ENCODE results near the gene COX10.
"Not testable (repeated sequence)": the region's sequence is repeated elsewhere in the genome, so short reads cannot be mapped to it uniquely, and the experiment has no call there.

The COX10 gene

DNA sequence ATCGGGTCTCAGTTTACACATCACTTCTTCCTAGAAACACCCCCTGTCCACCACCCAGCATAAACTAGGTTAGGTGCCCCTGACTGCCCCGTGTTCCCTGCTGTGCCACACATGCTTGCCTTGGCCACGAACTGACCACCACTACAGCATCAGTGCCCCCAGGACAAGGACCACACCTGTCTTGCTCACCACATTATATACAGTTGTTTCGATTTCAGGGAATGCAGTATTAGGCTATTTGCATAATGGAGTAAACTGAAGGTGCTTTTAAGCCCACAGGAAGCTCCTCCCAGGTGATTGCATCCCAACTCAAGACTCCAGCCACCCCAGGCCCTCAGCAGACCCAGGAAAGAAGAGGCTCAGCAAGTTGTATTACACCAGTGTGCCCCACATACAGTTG lies 117.1 kb downstream of the COX10 start:
- FAIRE-seq: not testable (repeated sequence)

DNA sequence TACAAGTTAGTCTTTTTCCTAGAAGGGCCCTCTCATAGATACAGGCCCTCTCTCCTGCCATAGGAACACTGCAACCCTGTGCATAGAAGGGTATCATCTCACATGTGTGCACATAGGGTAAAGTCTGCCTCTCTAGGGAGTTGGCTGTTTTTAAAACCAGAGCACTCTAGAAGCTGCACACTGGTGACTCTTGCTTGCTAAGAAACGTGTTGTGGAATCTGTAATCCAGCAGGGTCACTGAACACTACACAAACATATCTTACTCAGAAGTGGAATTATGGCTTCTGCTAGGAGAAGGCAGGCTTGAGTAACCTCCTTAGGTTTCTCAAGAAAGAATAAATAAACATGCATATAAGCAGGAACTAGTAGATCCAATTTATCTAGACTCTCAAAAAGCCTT lies 121.5 kb downstream of the COX10 start:
- FAIRE-seq: not testable (repeated sequence)

DNA sequence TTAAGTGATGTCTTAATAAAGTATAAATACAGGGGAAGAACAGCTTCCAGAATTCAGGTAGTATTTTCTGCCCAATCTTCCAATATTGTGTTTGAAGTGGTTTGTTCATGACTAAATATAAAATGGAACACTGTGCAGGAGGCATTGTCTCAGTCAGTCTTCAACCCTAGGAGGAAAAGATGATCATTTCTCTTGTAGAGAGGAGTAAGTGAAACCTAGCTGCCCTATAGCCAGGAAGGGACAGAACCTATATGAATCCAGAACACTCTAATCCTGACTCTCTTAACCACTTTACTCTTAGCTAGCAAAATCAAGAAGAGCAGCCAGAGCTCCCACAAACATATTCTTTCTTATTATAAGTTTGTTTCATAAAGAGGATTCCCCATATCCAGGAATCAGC lies 122.2 kb downstream of the COX10 start:
- not testable (repeated sequence) for FAIRE-seq

DNA sequence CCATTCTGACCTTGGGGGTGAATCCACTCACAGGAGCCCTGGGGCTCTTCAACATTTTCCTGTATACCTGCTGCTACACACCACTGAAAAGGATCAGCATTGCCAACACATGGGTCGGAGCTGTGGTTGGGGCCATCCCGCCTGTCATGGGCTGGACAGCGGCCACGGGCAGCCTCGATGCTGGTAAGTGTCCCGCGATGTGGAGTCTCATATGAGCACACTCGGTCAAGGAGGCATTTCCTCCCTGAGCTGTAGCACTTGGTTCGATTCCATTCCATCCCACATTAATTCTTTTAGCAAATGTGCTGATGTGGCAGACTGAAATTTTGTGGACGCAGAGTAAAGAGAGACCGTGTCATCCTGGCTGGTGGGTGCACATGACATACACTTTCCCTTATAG lies 122.7 kb downstream of the COX10 start:
- not testable (repeated sequence) for FAIRE-seq

DNA sequence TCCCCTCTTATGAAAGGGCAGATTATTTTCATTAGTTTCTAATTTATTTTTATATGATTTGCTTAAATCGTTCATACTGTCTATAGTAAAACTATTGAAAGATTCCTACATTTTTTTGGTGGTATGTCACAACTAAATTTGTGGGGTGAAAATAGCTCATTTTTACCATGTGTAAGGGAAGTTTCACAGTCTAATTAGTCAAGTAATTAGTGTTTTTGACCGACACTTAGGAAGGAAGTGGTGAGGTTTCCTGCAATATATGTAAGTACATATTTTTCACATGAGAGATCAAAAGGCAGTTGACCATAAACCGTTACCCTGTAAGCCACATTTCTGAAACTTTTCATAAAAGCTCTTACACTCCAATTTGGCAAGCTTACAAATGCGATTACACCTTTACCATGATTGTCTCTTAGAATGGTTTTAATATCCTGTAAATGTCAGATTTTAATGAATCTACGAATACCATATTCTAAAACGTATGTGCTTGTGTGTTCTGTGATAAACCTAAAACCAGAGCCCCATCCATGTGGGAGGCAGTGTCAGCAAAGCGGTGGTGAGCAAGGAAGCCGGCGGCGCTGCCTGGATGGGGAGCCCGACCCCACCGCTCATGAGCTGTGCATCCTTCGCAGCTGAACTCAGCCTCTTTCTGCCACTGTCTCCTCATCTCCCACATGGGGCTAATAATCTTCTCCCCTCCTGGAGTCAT lies 123.5 kb downstream of the COX10 start:
- FAIRE-seq: not testable (repeated sequence)

DNA sequence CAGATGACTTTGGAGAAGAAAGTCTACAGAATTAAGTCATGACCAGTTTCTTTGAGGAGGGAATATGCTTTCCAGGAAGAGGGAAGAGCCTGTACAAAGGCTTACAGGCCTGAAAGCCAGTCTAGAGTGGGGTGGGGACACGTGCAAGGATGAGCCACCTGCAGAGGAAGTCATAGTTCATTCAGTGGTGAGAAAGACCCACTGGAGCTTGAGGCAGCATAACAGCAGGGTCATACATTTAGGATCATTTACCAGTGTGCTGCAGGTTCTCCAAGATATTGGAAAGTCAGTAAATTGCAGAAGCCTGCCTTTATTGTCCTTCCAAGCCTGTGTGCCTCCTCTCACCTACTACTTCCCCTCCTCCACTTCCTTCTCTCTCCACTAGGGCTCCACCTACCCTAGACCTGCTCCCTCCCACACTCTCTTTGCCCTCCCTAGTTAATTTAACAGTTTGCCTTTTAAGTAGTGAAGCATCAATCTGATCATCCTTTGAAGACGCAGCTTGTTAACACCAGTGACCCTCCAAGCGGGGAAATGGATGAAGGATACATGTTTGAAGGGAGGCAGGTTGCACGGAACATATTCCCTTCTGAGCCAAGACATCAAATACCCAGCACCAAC lies 127.2 kb downstream of the COX10 start:
- FAIRE-seq: no peak

DNA sequence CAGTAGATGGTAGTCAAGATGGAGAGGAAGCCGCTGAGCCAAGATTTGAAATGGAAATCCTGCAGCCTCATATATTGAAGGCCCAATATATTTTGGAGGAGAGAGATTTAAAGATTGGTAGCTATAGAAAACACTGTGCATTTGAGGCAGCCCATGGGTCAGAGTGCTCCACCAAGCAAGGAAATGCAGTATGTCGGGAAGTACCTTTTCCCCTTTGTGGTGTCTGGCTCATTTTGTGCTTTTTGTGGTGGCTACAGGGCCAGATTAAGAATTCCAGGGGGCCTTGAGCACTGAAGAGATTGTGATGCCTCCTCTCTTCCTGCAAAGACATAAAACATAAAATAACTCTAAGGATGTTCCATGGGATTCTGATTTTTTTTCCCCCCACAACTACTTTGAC lies 127.8 kb downstream of the COX10 start:
- FAIRE-seq: no peak

DNA sequence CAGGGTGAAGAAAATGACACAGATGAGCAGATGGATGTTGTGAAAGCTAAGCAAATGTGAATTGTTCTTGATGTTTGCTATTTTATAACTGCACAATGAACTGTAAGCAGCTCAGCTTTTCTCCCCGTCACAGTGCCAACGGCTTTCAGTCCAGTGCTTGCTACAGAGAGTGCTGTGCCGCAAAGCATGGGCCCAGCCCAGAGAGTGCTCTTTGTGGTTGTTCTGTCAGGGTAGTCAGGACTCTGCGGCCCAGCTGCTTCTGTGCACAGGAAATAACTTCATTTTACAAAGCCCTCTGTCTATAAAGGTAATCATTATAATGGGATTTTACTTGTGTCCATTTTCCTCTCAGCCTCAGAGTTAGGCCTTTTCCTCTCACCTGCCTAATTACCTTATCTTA lies 128.3 kb downstream of the COX10 start:
- FAIRE-seq: no peak

DNA sequence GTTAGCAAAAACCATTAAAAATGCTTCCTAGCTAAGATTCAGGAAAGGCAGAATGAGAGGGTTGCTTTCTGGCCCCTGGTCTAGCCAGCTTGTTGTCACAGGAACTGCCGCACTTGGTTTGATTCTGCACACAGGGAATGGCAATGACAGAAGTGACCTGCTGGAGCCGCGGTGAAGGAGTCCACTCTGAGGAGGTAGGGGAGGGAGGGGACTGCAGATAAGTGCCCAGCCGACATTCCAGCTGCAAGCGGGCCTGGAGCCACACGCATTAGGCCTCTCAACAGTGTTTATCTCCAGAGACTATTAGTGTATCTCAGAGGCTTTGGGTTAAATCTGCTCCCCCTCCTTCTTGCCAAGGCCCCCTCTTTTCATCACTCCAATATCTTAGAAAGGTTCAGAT lies 128.7 kb downstream of the COX10 start:
- FAIRE-seq: no peak

DNA sequence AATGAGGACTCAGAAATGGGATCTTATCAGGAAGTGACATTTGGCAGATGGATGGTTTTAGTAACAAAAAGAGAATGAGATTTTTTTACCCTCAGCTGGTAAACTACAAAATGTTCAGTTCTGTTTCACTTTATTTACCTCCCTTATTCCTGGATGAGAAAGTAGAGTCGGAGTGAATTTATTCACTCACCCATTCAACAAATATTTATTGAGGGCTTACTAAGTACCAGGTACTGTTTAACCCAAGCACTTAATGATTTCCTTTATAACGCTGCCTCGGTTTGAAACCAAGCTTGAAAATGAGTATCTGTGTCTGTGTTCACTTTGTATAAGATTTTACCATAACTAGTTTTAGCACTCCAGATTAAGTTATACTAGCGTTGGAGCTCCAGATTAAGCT lies 129.3 kb downstream of the COX10 start:
- FAIRE-seq: peak; percentile 92

DNA sequence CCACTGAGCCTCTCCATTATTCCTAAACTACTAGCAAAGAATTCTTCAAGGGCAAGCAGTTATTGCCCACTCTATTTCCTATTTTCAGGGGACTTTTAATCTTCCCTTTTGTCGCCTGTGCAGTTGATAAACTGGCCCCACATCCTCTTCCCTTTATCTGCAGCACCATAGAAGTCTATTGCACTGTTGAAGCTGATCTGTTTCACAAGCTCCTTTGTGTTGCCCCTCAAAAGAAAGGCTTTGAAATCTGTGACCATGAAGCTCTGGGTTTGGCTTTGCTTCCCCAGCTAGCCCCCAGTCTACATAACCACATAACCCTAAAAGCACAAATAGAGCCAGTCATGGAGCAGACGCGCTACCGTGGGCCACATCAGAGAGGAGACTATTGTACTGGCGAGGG lies 130.3 kb downstream of the COX10 start:
- no peak for FAIRE-seq

DNA sequence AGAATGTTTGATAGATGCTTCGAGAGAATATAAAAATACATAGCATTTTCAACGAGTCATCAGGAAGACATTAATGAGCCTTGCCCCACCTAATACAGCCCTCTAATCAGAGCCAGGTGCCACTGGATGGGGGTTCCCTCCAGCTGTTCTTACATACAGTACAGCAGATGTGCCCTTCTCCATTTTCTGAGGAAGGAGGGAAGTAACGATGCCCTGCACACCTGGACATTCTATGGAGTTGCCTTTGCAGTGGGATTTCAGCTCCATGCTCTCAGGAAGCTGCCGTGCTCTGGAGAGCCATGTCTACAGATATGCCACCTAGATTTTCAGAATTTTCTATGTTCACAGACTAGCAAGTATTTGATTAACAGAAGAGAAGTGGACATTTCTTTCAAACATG lies 131.1 kb downstream of the COX10 start:
- FAIRE-seq: no peak

DNA sequence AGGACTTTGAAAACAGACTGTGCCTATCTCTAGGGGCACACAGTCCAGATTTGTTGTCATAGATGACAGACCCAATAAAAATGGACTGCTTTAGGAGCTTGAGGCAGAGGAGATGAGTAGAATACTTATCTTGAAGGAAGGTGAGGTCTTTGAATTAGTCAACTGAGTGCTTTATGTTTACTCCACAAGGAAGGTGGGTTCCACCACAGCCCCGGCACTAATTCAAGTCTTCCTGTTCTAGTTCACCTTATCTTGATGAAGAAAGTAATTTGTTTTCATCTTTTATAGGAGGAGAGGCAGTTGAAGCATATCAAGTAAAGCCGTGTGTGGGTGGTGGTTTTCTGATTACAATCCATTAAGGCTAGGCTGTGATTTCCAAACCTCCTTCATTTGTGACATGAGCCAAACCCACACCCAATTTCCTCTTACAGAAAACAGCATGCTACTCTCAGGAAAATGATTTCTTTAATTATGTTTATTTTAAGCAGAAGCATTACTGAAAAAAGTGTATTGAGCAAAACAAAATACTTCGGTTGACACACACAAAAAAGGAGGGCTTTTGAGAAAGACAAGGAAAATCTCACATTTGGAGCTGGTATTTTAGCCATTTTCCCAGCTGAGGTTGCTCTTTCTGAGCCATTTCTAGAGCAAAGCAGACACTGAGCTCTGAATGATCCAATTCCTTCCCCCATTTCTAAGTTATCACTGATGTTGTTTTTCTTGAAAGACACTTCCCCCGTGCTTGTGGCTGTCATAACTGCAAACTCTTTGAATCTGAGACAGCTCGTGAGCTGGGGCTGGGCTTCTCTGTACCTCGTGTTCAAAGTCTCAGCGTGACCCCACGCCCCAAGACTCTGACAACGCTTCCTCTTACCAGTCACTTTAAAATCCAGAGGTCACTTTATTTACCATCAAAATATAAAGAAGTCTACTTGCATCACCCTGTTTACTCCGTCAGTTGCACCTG lies 132.0 kb downstream of the COX10 start:
- FAIRE-seq: no peak

DNA sequence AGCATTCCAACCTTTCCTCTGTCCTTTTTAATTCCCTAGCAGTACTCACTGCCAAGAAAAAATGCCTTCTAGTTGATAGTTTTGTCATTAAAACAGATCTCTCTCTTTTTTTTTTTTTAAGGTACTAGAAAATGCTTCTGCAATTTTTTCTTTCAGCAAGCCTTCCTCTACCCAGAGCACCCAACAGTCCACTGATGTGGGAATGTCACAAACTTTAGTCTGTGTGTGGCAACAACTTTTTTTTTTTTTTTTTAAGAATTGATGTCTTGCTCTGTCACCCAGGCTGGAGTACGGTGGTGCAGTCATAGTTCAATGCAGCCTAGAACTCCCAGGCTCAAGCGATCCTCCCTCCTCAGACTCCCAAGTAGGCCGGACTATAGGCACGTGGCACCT lies 132.7 kb downstream of the COX10 start:
- no peak for FAIRE-seq

DNA sequence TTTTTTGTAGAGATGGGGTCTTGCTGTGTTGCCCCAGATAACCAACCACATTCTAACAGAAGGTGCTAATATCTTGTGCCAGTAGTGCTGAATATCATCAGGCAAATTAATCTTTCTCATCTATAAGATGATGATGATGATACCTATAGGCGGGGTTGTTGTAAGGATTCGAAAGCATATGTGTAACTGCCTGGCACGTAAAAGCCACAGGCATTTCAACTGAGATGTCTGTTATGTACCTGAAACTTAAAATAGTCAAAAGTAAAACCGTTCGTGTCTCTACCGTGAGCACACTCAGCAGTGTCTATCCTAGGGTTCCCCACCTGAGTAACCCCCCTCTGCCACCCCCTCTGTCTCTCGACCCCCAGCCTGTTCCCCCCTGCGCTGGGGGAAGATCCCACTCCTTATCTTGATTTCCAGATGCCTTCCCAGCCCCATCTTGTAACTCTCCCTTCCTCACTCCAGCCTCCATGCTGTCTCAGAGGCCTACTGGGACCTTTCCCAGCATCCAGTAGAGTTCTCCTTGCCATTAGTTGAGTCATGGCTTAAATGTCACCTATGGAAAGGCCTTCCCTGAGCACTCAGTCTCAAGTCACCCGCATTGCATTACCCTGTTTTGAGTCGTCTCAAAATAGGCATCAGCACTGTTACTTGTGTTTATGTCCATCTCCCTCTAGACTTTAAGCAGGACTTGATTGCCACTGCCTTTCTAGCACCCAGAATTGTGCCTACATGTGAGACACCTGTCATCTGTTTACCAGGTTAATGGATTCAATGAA lies 133.3 kb downstream of the COX10 start:
- no peak for FAIRE-seq

DNA sequence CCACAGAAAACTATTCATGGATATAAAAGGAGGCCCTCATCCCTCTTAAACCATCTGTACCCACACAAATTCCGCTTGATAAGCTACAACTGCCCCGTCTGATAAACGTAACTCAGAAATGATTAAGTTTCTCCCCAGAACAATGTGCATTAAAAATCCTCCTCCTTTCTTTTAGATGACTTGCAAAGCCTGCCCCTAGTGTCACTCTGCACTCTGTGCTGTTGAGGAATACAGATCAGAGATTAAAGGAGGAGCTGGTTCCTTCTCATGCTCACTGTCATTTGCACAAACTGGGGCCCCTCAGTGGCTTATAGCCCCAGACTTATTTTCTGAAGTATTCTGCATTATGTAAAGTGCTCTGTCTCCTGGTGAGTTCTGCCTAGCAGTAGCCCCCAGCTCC lies 134.1 kb downstream of the COX10 start:
- FAIRE-seq: no peak

DNA sequence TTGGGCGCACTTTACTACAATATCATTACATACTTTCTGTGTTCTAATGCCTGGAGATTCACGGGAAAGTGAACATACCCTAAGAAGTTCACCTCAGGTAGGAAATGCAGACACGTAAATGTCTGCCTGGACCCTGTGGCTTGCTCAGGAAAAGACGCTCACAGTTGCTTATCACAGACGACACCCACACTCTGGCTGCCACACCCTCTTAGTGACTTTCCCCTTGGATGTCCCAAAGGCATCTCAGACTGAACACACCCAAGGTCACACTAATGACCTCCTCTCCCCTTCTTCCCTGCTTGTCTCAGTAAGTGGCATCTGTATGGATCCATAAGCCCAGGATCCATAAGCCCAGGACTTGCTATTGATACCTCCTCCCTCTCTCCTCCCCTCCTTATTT lies 134.8 kb downstream of the COX10 start:
- no peak for FAIRE-seq

DNA sequence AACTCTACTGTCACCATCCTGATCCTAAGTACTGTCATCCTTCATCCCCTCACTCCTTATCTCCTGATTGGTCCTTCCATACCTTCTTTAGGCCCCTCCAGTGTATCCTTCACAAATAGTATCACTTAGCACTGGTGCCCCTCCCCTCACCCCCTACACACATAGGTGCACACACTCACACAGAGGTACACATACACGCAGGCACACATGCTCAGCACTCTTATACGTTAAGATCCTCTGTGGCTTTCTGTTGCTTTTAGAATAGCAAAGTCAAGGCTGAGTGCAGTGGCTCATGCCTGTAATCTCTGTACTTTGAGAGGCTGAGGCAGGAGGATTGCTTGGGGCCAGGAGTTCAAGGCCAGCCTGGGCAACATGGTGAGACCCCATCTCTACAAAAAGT lies 135.2 kb downstream of the COX10 start:
- no peak for FAIRE-seq

DNA sequence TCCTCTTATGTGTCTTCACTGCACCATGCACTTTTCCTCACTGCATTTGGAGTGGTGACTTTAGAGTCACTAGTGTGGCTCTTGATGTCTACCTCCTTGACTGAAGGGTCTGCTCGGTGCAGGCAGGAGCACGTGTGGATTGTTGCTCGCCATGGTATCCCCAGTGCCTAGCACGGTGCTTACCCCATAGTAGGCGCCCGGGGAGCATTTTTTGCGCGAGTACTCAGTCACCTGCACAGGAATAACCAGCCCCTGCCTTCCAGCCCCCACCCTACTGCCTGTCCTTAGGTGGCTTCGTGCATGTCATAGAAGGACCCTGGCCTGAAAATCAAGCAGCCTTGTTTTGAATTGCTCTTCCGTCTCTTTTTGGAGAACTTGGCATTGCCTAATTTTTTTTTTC lies 136.1 kb downstream of the COX10 start:
- no peak for FAIRE-seq

DNA sequence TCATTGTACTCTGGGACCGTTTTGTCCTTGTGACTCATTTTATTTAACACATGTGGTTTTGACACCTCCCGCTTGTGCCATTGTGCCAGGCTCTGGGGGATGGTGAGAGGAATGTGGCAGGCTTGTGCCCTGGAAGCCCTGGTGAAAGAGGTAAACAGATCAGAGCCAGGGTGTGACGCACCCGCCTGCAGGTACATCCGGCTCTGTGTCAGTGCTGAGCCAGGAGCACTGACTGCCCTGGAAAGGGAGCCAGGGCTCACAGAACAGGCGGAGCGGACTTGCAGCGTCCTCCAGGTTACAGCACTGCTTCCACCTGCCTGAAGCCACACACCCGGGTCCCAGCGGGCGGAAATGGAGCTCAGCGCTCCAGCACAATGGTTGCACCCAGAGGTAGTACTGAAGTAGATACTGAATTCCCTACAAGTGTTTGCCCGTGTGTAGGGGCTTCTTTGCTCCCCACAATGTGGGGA lies 136.7 kb downstream of the COX10 start:
- FAIRE-seq: peak; percentile 87

DNA sequence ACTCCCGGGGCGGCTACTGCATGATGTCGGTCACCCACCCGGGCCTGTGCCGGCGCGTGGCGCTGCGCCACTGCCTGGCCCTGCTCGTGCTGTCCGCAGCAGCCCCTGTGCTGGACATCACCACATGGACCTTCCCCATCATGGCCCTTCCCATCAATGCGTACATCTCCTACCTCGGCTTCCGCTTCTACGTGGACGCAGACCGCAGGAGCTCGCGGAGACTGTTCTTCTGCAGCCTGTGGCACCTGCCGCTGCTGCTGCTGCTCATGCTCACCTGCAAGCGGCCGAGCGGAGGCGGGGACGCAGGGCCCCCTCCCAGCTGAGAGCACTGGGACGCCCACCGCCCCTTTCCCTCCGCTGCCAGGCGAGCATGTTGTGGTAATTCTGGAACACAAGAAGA lies 137.6 kb downstream of the COX10 start:
- FAIRE-seq: no peak

DNA sequence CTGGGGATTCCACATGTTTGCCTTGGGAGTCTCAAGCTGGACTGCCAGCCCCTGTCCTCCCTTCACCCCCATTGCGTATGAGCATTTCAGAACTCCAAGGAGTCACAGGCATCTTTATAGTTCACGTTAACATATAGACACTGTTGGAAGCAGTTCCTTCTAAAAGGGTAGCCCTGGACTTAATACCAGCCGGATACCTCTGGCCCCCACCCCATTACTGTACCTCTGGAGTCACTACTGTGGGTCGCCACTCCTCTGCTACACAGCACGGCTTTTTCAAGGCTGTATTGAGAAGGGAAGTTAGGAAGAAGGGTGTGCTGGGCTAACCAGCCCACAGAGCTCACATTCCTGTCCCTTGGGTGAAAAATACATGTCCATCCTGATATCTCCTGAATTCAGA lies 138.5 kb downstream of the COX10 start:
- FAIRE-seq: no peak

DNA sequence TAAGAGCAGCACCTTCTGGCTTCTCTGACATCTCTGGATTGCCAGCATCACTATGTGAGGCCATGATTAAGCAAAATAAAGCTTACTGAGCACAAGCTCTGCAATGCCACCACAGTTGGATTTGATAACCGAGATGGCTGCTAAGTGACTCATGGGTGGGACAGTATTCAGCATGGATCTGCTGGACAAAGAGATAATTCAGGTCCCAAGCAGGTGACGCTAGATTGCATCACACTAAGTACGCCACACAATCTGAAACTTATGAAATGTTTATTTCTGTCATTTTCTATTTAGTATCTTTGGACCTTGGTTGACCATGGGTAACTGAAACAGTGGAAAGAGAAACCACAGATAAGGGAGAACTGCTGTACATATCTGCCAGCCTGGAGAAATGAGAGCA lies 139.9 kb downstream of the COX10 start:
- no peak for FAIRE-seq
